ENCODE measurements around the gene NAP1L4.

NAP1L4 gene

DNA sequence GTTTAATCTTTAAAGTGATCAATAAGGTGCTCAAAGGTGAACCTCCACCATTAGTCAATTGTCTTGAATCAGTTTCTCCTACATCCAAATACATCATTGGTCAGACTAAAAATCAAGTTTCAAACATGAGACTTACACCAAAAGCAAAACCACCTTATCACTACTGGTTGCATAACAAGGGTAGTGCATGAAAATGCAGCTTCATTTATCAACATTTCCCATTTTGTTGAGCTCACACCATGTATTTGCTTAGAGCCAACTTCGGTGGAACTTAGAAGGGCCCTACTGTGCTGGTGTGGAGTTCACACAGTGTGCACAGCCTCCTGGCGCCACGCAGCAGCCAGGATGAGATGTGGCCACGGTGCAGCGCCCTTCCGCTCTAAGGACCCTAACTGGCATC lies 39.8 kb downstream of the NAP1L4 start:
- DNase-seq = no peak
- no peak overlapping the region for H3K4me3 Mint-ChIP-seq
- H3K4me1 Mint-ChIP-seq (ENCODE audit: low read depth in 2 of 2) = peaks cover 18 to 22% of the 10 kb centered on the region in 2 donors
- peaks cover 96% of the 10 kb centered on the region for H3K36me3 Mint-ChIP-seq (ENCODE audit: insufficient read depth)
- H3K27ac Mint-ChIP-seq = peak overlapping the region in 1 of 2 donors; percentile 77
- H3K27me3 Mint-ChIP-seq = no peaks in the 10 kb centered on the region
- H3K9me3 Mint-ChIP-seq = no peaks in the 10 kb centered on the region
- ATAC-seq (replicated peaks) = no peak

DNA sequence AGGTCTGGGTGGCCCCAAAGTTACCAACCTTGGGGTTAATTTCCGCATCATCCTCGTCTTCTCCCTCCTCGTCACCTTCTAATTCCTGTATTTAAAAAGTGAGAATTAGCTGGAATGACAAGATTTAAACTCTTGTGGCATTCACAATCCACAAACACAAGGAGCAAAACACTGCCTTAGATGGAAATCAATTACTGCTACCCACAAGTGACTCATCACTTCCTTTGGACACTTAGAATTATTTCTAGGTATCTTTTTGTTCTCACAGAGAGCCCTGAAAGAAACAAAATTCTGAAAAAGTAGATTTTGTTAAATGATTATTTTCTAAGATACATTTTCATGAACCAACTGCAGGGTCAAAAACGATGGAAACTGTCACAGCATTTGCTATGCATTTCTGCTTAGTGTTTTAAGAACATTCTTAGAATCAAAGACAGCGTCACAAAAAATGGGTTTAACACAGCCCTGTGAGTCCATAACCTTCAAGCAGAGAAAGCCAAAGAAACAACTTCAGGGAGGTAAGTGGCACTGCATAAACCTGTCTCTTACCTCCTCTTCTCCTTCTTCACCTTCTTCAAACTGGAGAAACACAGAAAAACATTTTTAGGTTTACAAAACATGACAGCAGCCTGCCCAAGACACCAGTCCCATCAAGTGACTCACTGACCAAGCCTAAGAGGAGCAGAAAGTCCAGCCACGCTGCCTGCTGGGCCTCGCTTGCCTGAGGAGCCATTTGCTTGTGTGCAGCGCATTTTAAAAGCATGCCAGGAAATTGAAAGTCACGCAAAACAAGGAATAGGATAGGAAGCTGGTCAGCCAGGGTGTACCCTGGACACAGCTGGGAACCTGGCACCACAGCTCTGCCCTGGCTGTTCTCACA lies 40.7 kb downstream of the NAP1L4 start:
- Mint-ChIP-seq H3K27me3 (no peaks in the 10 kb centered on the region), H3K4me1 (ENCODE audit: low read depth in 2 of 2) (peaks cover 20 to 22% of the 10 kb centered on the region in 2 donors), H3K9me3 (no peaks in the 10 kb centered on the region), H3K4me3 (peak overlapping the region in 1 of 2 donors; percentile 25), H3K27ac (peak overlapping the region; percentile 68 to 77), H3K36me3 (ENCODE audit: insufficient read depth) (peaks cover 96% of the 10 kb centered on the region)
- no peak for DNase-seq
- ATAC-seq (replicated peaks) = no peak

DNA sequence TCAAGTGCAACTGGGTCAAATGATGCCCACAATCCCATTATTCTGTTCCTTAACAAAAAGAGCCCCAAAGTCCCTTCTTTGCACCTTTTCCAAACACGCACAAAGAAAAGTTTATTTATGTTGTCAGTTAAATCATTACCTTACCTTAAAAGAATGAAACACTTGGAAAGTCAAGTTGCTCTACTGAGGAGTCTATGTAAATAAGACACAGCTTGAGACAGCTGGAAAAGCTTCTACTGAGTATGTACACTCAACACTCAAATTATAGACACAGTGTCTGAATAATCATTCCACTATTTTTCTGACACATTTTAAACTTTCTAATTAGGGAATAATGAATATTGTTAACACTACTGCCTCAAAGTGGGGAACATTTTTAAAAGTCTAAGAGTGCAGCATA lies 41.3 kb downstream of the NAP1L4 start:
- H3K27ac Mint-ChIP-seq = peak overlapping the region; percentile 68 to 77
- no peak for ATAC-seq (replicated peaks)
- peaks cover 96% of the 10 kb centered on the region for H3K36me3 Mint-ChIP-seq (ENCODE audit: insufficient read depth)
- no peaks in the 10 kb centered on the region for H3K9me3 Mint-ChIP-seq
- no peaks in the 10 kb centered on the region for H3K27me3 Mint-ChIP-seq
- no peak for DNase-seq
- H3K4me1 Mint-ChIP-seq (ENCODE audit: low read depth in 2 of 2) = peaks cover 24 to 26% of the 10 kb centered on the region in 2 donors
- H3K4me3 Mint-ChIP-seq = peak overlapping the region in 1 of 2 donors; percentile 25

DNA sequence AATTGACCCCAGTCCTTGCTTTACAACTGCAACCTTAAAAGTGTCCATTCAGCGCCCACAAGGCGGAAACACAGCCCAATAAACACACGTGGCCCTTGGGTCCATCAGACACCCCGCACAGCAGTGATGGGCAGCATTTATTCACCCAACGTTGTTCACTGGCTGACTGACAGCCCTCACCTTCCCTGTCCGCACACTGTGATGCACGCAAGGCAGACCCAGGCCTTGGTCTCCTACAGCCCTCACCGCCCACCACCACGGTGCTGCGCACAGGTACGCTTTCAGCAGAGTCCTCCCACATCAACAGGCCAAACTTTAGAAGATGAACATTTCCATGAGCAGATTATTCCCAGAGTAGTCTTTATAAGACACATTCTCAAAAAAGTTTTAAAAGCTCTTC lies 42.2 kb downstream of the NAP1L4 start:
- H3K27me3 Mint-ChIP-seq = no peaks in the 10 kb centered on the region
- peaks cover 96% of the 10 kb centered on the region for H3K36me3 Mint-ChIP-seq (ENCODE audit: insufficient read depth)
- DNase-seq (no peak), ATAC-seq (replicated peaks) (no peak)
- no peak overlapping the region for H3K4me3 Mint-ChIP-seq
- H3K27ac Mint-ChIP-seq = peak overlapping the region in 1 of 2 donors; percentile 14
- H3K9me3 Mint-ChIP-seq = no peaks in the 10 kb centered on the region
- H3K4me1 Mint-ChIP-seq (ENCODE audit: low read depth in 2 of 2) = peaks cover 32 to 35% of the 10 kb centered on the region in 2 donors

DNA sequence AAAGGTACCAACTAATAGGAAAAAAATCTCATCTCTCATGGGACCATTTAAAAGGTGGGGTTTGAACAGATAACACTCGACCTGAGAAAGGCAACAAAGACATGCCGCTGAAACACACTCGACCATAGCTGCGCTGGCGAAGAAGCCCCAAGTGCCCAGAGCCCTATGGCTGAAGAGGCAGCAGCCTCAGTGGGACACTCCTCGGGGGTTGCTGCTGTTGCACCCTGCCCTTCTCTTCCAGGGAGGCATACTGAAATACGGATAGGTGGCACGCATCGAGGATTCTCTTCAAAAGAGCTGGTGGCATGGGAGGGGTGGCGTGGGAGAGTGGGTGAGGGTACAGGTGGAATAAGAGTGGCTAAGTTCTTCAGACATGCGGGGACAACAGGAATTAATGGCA lies 44.4 kb downstream of the NAP1L4 start:
- peak overlapping the region in 1 of 2 donors; percentile 75 for H3K27ac Mint-ChIP-seq

DNA sequence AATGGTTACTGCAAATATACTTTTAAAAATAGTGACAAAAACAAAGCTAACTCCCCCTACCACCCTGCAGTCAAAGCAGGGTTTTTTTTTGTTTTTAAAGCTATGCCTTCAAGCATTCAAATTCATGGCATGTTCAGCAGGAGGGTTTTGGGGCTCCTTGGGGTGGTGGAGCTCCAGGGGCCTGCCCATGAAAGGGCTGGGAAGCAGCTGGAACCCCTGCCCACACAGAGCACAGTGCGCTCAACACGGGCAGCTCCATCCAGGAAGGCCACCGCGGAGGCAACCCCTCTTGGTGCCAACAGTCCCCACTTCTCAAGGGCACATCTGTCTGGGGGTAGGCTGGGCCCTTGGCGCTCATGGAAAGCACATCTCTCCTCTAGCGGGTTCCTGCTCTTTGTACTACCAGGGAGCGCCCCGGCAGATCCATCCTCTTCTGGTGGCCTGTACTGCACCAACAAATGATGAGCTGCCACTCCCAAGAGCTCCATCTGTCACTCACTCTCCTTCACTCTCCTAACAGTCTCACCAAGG lies 46.3 kb downstream of the NAP1L4 start:
- Mint-ChIP-seq H3K9me3 (no peaks in the 10 kb centered on the region), H3K4me1 (ENCODE audit: low read depth in 2 of 2) (peaks cover 23 to 26% of the 10 kb centered on the region in 2 donors), H3K4me3 (peak overlapping the region in 1 of 2 donors; percentile 17), H3K27me3 (no peaks in the 10 kb centered on the region), H3K36me3 (ENCODE audit: insufficient read depth) (peaks cover 74% of the 10 kb centered on the region), H3K27ac (peak overlapping the region; percentile 41 to 79)
- DNase-seq (no peak), ATAC-seq (replicated peaks) (no peak)

More for the DNA sequence above, 44.4 kb downstream of the NAP1L4 start:
- Mint-ChIP-seq H3K36me3 (ENCODE audit: insufficient read depth) (peaks cover 89% of the 10 kb centered on the region), H3K27me3 (no peaks in the 10 kb centered on the region), H3K9me3 (no peaks in the 10 kb centered on the region), H3K4me1 (ENCODE audit: low read depth in 2 of 2) (peaks cover 34 to 38% of the 10 kb centered on the region in 2 donors), H3K4me3 (no peak overlapping the region)
- no peak for ATAC-seq (replicated peaks)
- DNase-seq = no peak

DNA sequence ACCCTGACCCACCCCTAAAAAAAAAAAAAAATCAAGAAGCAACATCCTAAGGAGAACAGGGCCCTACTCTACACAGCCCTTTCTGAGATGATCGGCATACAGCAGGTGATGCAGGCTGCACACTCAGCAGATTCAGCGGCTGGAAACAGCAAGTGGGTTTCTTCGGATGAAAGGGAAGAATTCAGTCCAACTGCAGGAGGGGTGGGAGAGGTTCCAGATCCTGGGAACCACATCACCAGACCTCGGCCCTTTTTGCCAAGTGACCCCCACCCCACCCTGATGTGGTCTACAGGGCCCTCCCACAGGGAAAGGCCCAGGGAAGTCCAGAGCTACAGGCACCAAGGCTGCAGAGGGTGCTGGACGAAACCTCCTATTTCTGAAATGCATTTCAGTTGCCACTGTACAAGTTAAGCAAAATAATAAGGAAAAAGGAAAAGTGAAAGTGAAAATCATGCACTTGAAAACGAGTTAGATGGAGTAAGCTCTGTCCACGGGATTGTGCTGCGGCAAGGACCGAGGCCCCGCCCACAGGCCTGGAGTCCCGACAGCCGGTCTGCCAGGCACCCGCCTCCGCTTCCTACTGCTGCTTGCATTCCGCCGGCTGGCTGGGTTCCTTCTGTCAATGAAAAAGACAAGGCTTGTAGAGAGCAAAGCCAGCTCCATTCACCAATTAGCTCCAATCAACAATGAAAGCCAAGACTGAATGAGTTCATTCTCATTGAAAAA lies 46.9 kb downstream of the NAP1L4 start:
- no peaks in the 10 kb centered on the region for H3K27me3 Mint-ChIP-seq
- ATAC-seq (replicated peaks) (peak; percentile 37), DNase-seq (no peak)
- H3K9me3 Mint-ChIP-seq = no peaks in the 10 kb centered on the region
- peak overlapping the region; percentile 41 to 79 for H3K27ac Mint-ChIP-seq
- peaks cover 69% of the 10 kb centered on the region for H3K36me3 Mint-ChIP-seq (ENCODE audit: insufficient read depth)
- H3K4me3 Mint-ChIP-seq = peak overlapping the region in 1 of 2 donors; percentile 17
- peaks cover 21 to 26% of the 10 kb centered on the region in 2 donors for H3K4me1 Mint-ChIP-seq (ENCODE audit: low read depth in 2 of 2)

DNA sequence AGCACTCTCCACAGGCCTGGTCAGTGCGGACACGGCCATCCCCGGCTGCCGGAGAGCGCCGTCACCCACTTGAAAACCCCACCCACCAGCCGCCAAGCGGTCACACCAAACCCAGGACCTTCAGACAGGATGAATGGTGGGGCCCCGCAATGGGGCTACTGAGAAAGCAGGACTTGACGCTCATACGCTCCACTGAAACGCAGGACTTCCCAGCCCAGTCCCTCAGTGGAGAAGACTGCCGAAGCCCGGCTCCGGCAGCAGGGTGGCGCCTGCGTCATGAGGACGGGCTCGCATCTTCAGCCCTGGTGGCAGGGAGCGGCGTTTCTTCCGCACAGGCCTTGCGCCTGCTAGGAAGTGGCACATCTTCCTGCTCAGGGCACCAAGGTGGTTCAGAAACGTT lies 47.6 kb downstream of the NAP1L4 start:
- H3K4me1 Mint-ChIP-seq (ENCODE audit: low read depth in 2 of 2) = peaks cover 17 to 27% of the 10 kb centered on the region in 2 donors
- H3K36me3 Mint-ChIP-seq (ENCODE audit: insufficient read depth) = peaks cover 69% of the 10 kb centered on the region
- H3K4me3 Mint-ChIP-seq = no peak overlapping the region
- no peaks in the 10 kb centered on the region for H3K27me3 Mint-ChIP-seq
- H3K27ac Mint-ChIP-seq = peak overlapping the region; percentile 41 to 79
- no peak for DNase-seq
- H3K9me3 Mint-ChIP-seq = no peaks in the 10 kb centered on the region
- no peak for ATAC-seq (replicated peaks)

DNA sequence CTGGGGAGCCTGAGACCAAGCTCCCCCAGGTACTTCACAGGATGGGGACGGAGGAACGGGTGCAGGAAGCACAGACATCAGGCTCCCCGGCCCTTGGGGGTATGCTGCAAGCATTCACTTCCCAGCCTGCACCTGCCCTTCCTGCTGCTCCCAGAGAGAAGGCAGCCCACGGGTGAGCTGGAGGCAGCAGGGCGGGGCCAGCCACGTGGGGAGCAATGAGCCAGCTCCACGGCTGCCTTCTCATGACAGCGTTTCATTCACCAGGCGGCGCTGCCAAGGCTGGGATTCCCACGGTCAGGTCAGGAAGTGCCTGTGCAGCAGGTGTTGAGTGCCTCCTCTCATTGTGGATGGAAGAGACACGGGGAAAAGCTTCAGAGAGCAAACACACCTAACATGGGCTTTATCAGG lies 48.4 kb downstream of the NAP1L4 start:
- no peak for DNase-seq
- no peaks in the 10 kb centered on the region for H3K27me3 Mint-ChIP-seq
- H3K36me3 Mint-ChIP-seq (ENCODE audit: insufficient read depth) = peaks cover 68% of the 10 kb centered on the region
- ATAC-seq (replicated peaks) = no peak
- H3K4me3 Mint-ChIP-seq = no peak overlapping the region
- peaks cover under 1 to 7% of the 10 kb centered on the region in 2 donors for H3K9me3 Mint-ChIP-seq
- H3K4me1 Mint-ChIP-seq (ENCODE audit: low read depth in 2 of 2) = peaks cover 16 to 28% of the 10 kb centered on the region in 2 donors
- peak overlapping the region; percentile 44 to 79 for H3K27ac Mint-ChIP-seq

DNA sequence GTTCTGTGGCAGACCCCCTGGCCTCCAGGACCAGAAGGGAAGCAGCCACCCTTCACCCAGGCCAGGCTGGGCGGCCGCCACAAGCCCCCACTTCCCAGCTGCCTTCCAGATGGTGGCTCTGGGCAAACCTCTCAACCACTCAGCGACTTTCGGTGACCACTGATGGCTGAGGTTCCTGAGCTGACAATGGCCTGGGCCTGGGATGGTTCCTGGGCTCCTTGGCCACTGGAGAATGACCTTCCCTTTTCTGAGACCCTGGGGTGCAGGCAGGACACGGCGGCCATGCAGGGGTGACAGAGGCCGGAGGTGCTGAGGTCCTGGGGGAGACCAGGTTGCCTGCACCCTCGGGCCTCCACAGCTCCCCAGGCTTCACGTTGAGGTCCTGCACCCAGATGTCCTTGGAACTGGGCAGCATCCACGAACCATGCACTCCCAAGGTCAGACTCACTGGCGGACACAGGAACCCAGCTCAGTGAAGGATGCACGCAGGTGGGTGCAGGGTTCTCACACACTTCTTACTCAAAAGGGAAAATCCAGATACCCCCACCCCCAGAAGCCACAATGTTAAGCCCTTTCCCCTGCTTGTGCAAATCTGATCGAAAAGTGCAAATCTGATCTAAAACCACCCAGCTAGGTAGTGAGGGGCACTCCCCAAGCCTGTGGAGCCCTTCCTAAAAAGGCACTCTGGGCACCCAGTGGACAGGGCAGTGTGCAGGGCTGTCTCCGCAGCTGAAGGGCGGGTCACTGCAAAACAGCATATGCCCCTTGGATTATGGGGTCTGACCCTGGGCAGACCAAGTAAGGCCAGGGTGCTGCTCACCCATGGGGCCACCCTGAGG lies 49.0 kb downstream of the NAP1L4 start:
- Mint-ChIP-seq H3K27ac (peak overlapping the region; percentile 44 to 79), H3K27me3 (no peaks in the 10 kb centered on the region), H3K36me3 (ENCODE audit: insufficient read depth) (peaks cover 68% of the 10 kb centered on the region), H3K4me3 (no peak overlapping the region), H3K4me1 (ENCODE audit: low read depth in 2 of 2) (peaks cover 16 to 29% of the 10 kb centered on the region in 2 donors), H3K9me3 (peaks cover 4 to 13% of the 10 kb centered on the region in 2 donors)
- no peak for DNase-seq
- ATAC-seq (replicated peaks) = no peak

DNA sequence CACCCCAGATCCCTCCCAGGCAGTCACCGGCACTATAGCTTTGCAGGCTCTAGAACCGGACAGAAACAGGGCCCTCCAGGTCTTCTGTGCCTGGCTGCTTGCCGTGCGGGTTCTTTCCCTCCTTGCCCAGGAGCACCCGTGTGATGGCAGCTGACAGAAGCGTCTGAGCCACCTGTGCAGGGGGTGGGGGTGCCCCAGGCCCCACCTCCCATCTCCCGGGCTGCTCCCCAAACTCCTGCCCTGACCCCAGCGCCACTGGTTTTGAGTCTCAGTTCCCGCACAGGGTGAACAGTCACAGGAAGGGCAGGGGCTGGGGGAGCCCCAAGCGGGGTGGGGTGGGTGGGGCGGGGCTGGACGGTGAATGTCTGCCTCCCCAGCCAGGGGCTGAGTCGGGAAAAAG lies 49.7 kb downstream of the NAP1L4 start:
- no peak for DNase-seq
- Mint-ChIP-seq H3K27ac (no peak overlapping the region), H3K9me3 (peaks cover 4 to 19% of the 10 kb centered on the region in 2 donors), H3K4me3 (no peak overlapping the region), H3K27me3 (no peaks in the 10 kb centered on the region), H3K36me3 (ENCODE audit: insufficient read depth) (peaks cover 68% of the 10 kb centered on the region), H3K4me1 (ENCODE audit: low read depth in 2 of 2) (peaks cover 19 to 29% of the 10 kb centered on the region in 2 donors)
- ATAC-seq (replicated peaks) = no peak

DNA sequence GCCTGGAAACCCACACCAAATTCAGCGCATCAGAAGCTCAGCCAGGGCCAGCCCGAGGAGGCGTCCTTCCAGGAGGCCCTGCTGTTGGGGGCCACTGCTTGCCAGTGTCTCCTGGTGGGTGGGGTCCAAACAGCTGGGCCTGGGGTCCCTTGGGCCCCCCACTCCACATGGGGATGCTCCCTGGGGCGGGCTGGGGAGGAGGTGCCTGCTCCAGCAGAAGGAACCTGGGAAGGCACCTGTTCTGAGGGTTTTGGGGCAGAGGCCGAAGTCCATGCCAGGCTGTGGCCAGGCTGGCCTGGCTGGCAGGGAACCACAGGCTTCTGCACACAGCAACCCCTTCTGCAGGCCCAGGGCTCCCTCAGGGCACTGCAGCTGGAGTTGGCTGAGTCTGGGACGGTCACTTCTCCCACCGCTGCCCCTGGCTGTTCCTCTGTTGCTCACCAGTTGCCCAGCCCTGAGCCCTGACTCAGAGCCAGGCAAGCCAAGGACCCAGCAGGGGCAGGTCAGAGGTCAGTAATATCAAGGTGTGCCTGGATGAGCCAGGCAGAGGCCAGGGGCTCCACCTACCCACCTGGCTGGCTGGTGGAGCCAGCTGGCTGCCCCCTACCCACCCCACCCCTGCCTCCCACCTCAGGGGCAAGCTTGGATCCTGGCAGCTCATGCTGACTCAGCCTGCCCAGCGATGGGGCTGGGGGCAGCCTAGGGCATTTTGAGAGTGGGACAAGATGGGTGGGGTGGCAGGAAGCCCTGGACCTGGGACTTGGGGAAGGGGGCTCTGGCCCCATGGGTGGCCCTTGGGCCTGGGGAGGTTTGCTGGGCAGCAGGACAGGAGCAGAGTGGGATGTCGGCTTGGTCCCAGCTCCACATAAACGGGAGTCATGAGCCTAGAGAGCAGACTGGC lies 51.0 kb downstream of the NAP1L4 start:
- H3K9me3 Mint-ChIP-seq = peaks cover 6 to 23% of the 10 kb centered on the region in 2 donors
- no peak overlapping the region for H3K4me3 Mint-ChIP-seq
- DNase-seq (no peak), ATAC-seq (replicated peaks) (no peak)
- peak overlapping the region; percentile 77 to 94 for H3K27ac Mint-ChIP-seq
- peaks cover 19 to 25% of the 10 kb centered on the region in 2 donors for H3K4me1 Mint-ChIP-seq (ENCODE audit: low read depth in 2 of 2)
- peaks cover 64% of the 10 kb centered on the region for H3K36me3 Mint-ChIP-seq (ENCODE audit: insufficient read depth)
- H3K27me3 Mint-ChIP-seq = no peaks in the 10 kb centered on the region
